COLO829 (cell line): ENCODE data around the gene PDE6B.
"Not testable (repeated sequence)": the region's sequence is repeated elsewhere in the genome, so short reads cannot be mapped to it uniquely, and the experiment has no call there.

Experiments used
- DNase-seq: peaks from one replicate; pipeline ENCODE4 v3.0.0; 2012; ENCODE audit warnings: low spot score

The PDE6B gene

GRCh38 chr4:635851-636627 lies 10.7 kb downstream of the PDE6B start:
- no peak for DNase-seq

GRCh38 chr4:636628-637159 lies 11.3 kb downstream of the PDE6B start:
- no peak for DNase-seq

GRCh38 chr4:637536-638280 lies 12.3 kb downstream of the PDE6B start:
- no peak for DNase-seq

- DNase-seq: not testable (repeated sequence)
Measured at GRCh38 chr4:642366-642765, 17.0 kb downstream of the PDE6B start.

GRCh38 chr4:646460-646859 lies 21.1 kb downstream of the PDE6B start:
- no peak for DNase-seq

- no peak for DNase-seq
Measured at GRCh38 chr4:647481-647880, 22.1 kb downstream of the PDE6B start.

GRCh38 chr4:648579-649292 lies 23.4 kb downstream of the PDE6B start:
- no peak for DNase-seq

GRCh38 chr4:649293-649625 lies 23.9 kb downstream of the PDE6B start:
- no peak for DNase-seq

- no peak for DNase-seq
Measured at GRCh38 chr4:649751-650310, 24.5 kb downstream of the PDE6B start.

GRCh38 chr4:650461-650860 lies 25.1 kb downstream of the PDE6B start:
- DNase-seq: no peak

GRCh38 chr4:650951-651883 lies 25.8 kb downstream of the PDE6B start:
- DNase-seq: no peak

- no peak for DNase-seq
Measured at GRCh38 chr4:651884-652642, 26.7 kb downstream of the PDE6B start.

GRCh38 chr4:653080-653821 lies 27.9 kb downstream of the PDE6B start:
- DNase-seq: no peak

- no peak for DNase-seq
Measured at GRCh38 chr4:653831-654502, 28.6 kb downstream of the PDE6B start.

GRCh38 chr4:654503-654845 lies 29.1 kb downstream of the PDE6B start:
- DNase-seq: no peak

- no peak for DNase-seq
Measured at GRCh38 chr4:654871-655463, 29.6 kb downstream of the PDE6B start.

- DNase-seq: no peak
Measured at GRCh38 chr4:655464-656151, 30.2 kb downstream of the PDE6B start.
